Caco-2 (cell line): ENCODE results near the gene UBASH3B. TPM values are rescaled to one million over a fixed set of nuclear protein-coding genes. Genes with fewer than 3 reads are reported as not detected.

ENCODE experiments used
- BruUV-seq: library from RNA; stranded (reverse); fragments of 400-500 nt; replicated peaks from 2 replicates; lab custom pipeline; 2021; lab: Mats Ljungman, UMichigan
- CTCF ChIA-PET: fragments of 300-600 bp; sonication (Branson Sonifier 250); formaldehyde crosslinking; loops from one replicate; lab custom pipeline; 2022; ENCODE audit warnings: antibody characterized with exemption; lab: Charles Lee
- POLR2A ChIA-PET: fragments of 300-600 bp; sonication (Branson Sonifier 250); formaldehyde crosslinking; loops from one replicate; lab custom pipeline; 2022; ENCODE audit warnings: antibody characterized with exemption; lab: Charles Lee
- DNase-seq, 2 experiments: peaks; one replicate each; pipeline versions ENCODE4 v3.0.0 to v3.0.0-alpha.2; 2020 to 2022
- H3K27me3 ChIP-seq: replicated peaks from 2 replicates; pipeline ENCODE4 v1.6.0; 2011; ENCODE audit warnings: low read length; ENCODE audit not compliant: control insufficient read depth, insufficient read depth
- H3K36me3 ChIP-seq: 2 replicates; pipeline ENCODE4 v1.5.1; 2011; ENCODE audit warnings: low read length; ENCODE audit not compliant: control insufficient read depth, insufficient read depth
- H3K4me1 ChIP-seq: fragments of 250-450 bp; sonication (Bioruptor Pico); 2 replicates; pipeline ENCODE4 v1.5.1; 2020; ENCODE audit warnings: mild to moderate bottlenecking
- H3K4me3 ChIP-seq: 2 replicates; pipeline ENCODE4 v1.5.1; 2011; ENCODE audit warnings: low read depth, mild to moderate bottlenecking, control low read depth, low read length
- H3K9me3 ChIP-seq: fragments of 250-450 bp; sonication (Bioruptor Pico); 2 replicates; pipeline ENCODE4 v1.5.1; 2020; ENCODE audit warnings: mild to moderate bottlenecking, moderate library complexity
- H3K27ac Mint-ChIP-seq: one replicate; pipeline ENCODE4 v1.8.0; 2022; ENCODE audit warnings: mixed read lengths; ENCODE audit not compliant: unreplicated experiment
- H3K27me3 Mint-ChIP-seq: one replicate; pipeline ENCODE4 v1.8.0; 2022; ENCODE audit warnings: mixed read lengths; ENCODE audit not compliant: insufficient read depth, unreplicated experiment
- H3K36me3 Mint-ChIP-seq: one replicate; pipeline ENCODE4 v1.8.0; 2022; ENCODE audit warnings: mild to moderate bottlenecking, mixed read lengths; ENCODE audit not compliant: insufficient read depth, unreplicated experiment
- H3K4me1 Mint-ChIP-seq: one replicate; pipeline ENCODE4 v1.8.0; 2022; ENCODE audit warnings: low read depth, mixed read lengths; ENCODE audit not compliant: unreplicated experiment
- H3K4me3 Mint-ChIP-seq: one replicate; pipeline ENCODE4 v1.8.0; 2022; ENCODE audit warnings: mild to moderate bottlenecking, moderate library complexity, mixed read lengths; ENCODE audit not compliant: unreplicated experiment
- H3K9me3 Mint-ChIP-seq: one replicate; pipeline ENCODE4 v1.8.0; 2022; ENCODE audit warnings: mixed read lengths; ENCODE audit not compliant: unreplicated experiment
- CTCF ChIP-seq, 2 experiments: fragments of 200-600 bp in 1 of 2; IDR thresholded peaks; 1 replicate in 1 of 2; 2 replicates in 1 of 2; pipeline versions ENCODE4 v1.5.1 to v1.8.0; 2011 to 2022; ENCODE audit warnings: antibody characterized with exemption in 1 of 2, control low read depth in 1 of 2, inconsistent platforms in 1 of 2, low read depth in 1 of 2, low read length in 1 of 2, mild to moderate bottlenecking in 1 of 2, moderate library complexity in 1 of 2; ENCODE audit not compliant: insufficient read depth in 1 of 2, severe bottlenecking in 1 of 2, unreplicated experiment in 1 of 2
- intact Hi-C: fragments of 100-400 bp; cut with micrococcal nuclease; formaldehyde crosslinking; loops from one replicate; pipeline ENCODE4 v1.10.0; 2022; ENCODE audit not compliant: unreplicated experiment
- total RNA-seq: library from RNA; stranded (reverse); gene quantifications from 2 replicates; pipeline ENCODE4 v1.2.3, GENCODE V29; 2022

The UBASH3B gene
- total RNA-seq, 1 experiment from 2014 or later = 21.5 TPM

GRCh38 chr11:122804161-122804560 lies 148.6 kb downstream of the UBASH3B start:
- H3K27ac Mint-ChIP-seq = peak overlapping the region; percentile 46
- BruUV-seq = no TSS peak
- no peak overlapping the region for H3K4me3 Mint-ChIP-seq
- intact Hi-C loops = no loop called here
- ChIA-PET CTCF (interaction anchor here (2.1 kb wide), 1 partner anchor 217 kb away, joined by 6 read pairs; no protein-coding TSS in a partner anchor), POLR2A (no interaction called here)
- H3K4me1 Mint-ChIP-seq = no peaks in the 10 kb centered on the region
- H3K36me3 Mint-ChIP-seq = peaks cover 13% of the 10 kb centered on the region
- DNase-seq = no peak
- Histone ChIP-seq H3K27me3 (no peaks in the 10 kb centered on the region), H3K4me3 (no peak overlapping the region), H3K4me1 (no peaks in the 10 kb centered on the region), H3K36me3 (no peaks in the 10 kb centered on the region), H3K9me3 (no peaks in the 10 kb centered on the region)
- no peaks in the 10 kb centered on the region for H3K27me3 Mint-ChIP-seq
- no peaks in the 10 kb centered on the region for H3K9me3 Mint-ChIP-seq
- no peak for TF ChIP-seq CTCF (IDR thresholded peaks at IDR 0.05; ENCODE audit: insufficient read depth in 1 of 2, low read depth in 1 of 2, low read length in 1 of 2, severe bottlenecking in 1 of 2, unreplicated experiment in 1 of 2)

DNA sequence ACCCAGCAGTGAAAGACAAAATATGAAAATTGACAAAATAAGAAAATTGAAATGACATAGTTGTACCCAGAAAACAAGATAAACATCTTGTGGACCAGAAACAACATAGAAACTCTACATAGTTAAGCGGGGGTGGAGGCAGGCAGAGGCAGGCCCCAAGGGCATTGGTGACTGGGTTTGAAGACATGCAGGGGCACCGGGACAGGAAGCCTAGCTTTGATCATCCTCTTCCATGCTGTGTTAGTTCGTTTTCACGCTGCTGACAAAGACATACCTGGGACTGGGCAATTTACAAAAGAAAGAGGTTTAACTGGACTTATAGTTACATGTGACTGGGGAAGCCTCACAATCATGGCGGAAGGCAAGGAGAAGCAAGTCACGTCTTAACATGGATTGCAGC lies 149.3 kb downstream of the UBASH3B start:
- H3K27me3 ChIP-seq = no peaks in the 10 kb centered on the region
- DNase-seq = no peak
- no peaks in the 10 kb centered on the region for H3K27me3 Mint-ChIP-seq
- H3K36me3 ChIP-seq = no peaks in the 10 kb centered on the region
- CTCF ChIA-PET = interaction anchor here (2.1 kb wide), 1 partner anchor 216 kb away, joined by 6 read pairs; no protein-coding TSS in a partner anchor
- POLR2A ChIA-PET = no interaction called here
- H3K4me3 Mint-ChIP-seq = no peak overlapping the region
- BruUV-seq = no TSS peak
- no peak overlapping the region for H3K27ac Mint-ChIP-seq
- no peaks in the 10 kb centered on the region for H3K9me3 Mint-ChIP-seq
- H3K4me1 Mint-ChIP-seq = no peaks in the 10 kb centered on the region
- intact Hi-C loops = no loop called here
- no peaks in the 10 kb centered on the region for H3K9me3 ChIP-seq
- H3K4me1 ChIP-seq = no peaks in the 10 kb centered on the region
- peaks cover 13% of the 10 kb centered on the region for H3K36me3 Mint-ChIP-seq
- TF ChIP-seq CTCF (IDR thresholded peaks at IDR 0.05; ENCODE audit: insufficient read depth in 1 of 2, low read depth in 1 of 2, low read length in 1 of 2, severe bottlenecking in 1 of 2, unreplicated experiment in 1 of 2) = no peak
- H3K4me3 ChIP-seq = no peak overlapping the region

DNA sequence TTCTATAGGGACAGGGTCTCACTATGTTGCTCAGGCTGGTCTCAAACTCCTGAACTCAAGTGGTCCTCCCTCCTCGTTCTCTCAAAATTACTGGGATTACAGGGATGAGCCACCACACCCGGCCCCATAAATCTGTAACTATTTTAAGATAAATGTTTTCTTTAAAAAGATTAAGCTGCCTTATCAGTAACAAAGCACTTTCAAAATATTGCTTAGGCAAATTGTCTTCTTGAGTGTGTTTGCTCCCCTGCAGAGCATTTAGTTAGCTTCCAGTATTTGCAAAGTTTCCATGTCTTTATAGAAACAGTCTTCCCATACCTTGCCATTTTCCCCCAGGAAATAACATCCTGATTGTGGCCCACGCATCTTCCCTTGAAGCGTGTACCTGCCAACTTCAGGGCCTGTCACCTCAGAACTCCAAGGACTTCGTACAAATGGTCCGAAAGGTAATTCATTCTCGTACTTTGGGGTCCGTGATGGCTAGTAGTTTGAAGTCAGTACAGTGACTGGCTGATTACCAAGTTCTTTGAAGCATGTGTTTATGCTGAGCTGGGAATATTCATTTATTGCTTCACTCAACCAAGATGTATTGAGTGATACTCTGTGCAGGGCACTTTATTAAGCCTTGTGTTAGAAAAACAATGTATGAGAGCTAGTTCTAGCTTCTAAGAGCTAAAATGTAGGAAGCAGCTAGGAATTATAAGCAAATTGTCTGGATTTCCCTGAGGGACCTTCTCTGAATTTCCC lies 152.4 kb downstream of the UBASH3B start:
- no peaks in the 10 kb centered on the region for H3K9me3 Mint-ChIP-seq
- no peak overlapping the region for H3K27ac Mint-ChIP-seq
- no TSS peak for BruUV-seq
- POLR2A ChIA-PET = interaction anchor here (0.9 kb wide), 1 partner anchor 254 kb away, joined by 4 read pairs; the partner anchor contains the start of gene HSPA8
- intact Hi-C loops = no loop called here
- CTCF ChIA-PET = interaction anchor here (1.8 kb wide), 1 partner anchor 12 kb away, joined by 5 read pairs; no protein-coding TSS in a partner anchor
- Histone ChIP-seq H3K4me3 (no peak overlapping the region), H3K27me3 (no peaks in the 10 kb centered on the region), H3K36me3 (no peaks in the 10 kb centered on the region), H3K4me1 (no peaks in the 10 kb centered on the region), H3K9me3 (no peaks in the 10 kb centered on the region)
- no peaks in the 10 kb centered on the region for H3K4me1 Mint-ChIP-seq
- no peak for DNase-seq
- H3K27me3 Mint-ChIP-seq = no peaks in the 10 kb centered on the region
- no peak overlapping the region for H3K4me3 Mint-ChIP-seq
- H3K36me3 Mint-ChIP-seq = peaks cover 13% of the 10 kb centered on the region
- TF ChIP-seq CTCF (IDR thresholded peaks at IDR 0.05; ENCODE audit: insufficient read depth in 1 of 2, low read depth in 1 of 2, low read length in 1 of 2, severe bottlenecking in 1 of 2, unreplicated experiment in 1 of 2) = no peak
